Measurements from ENCODE around the gene PATL1. TPM values are rescaled to one million over a fixed set of nuclear protein-coding genes. Genes with fewer than 3 reads are reported as not detected.
"Not testable (repeated sequence)": the region's sequence is repeated elsewhere in the genome, so short reads cannot be mapped to it uniquely, and the experiment has no call there.

PATL1 gene
- total and polyA plus RNA-seq, 9 donors, result 11.1 to 44.2 (median 30.8) TPM

DNA sequence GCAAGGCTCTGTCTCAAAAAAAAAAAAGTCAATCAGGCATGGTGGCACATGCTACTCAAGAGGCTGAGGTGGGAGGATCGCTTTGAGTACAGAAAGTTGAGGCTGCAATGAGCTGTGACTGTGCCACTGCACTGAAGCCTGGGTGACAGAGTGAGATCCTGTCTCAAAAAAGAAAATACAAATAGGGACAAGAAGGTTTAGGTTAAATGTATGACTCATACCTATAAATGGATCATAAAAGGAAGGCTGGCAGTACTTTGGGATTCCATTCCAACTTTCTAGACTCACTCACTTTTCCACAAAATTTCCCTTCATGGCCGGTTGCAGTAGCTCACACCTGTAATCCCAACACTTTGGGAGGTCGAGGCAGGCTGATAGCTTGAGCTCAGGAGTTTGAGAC, 27.7 kb downstream of the PATL1 start:
- Histone ChIP-seq H3K36me3 (no peaks in the 10 kb centered on the region), H3K4me3 (no peak overlapping the region), H3K27ac (no peak overlapping the region), H3K4me1 (ENCODE audit: insufficient read depth) (no peaks in the 10 kb centered on the region), H3K9me3 (no peaks in the 10 kb centered on the region), H3K27me3 (no peaks in the 10 kb centered on the region)
- DNase-seq, result no peak
- intact Hi-C loops (cut with DNase I), result no loop called here
- TF ChIP-seq, protein P1, sequence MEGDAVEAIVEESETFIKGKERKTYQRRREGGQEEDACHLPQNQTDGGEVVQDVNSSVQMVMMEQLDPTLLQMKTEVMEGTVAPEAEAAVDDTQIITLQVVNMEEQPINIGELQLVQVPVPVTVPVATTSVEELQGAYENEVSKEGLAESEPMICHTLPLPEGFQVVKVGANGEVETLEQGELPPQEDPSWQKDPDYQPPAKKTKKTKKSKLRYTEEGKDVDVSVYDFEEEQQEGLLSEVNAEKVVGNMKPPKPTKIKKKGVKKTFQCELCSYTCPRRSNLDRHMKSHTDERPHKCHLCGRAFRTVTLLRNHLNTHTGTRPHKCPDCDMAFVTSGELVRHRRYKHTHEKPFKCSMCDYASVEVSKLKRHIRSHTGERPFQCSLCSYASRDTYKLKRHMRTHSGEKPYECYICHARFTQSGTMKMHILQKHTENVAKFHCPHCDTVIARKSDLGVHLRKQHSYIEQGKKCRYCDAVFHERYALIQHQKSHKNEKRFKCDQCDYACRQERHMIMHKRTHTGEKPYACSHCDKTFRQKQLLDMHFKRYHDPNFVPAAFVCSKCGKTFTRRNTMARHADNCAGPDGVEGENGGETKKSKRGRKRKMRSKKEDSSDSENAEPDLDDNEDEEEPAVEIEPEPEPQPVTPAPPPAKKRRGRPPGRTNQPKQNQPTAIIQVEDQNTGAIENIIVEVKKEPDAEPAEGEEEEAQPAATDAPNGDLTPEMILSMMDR (IDR thresholded peaks at IDR 0.05), result no peak
- TF ChIP-seq POLR2A (IDR thresholded peaks at IDR 0.05) (no peak), EP300 (IDR thresholded peaks at IDR 0.05) (no peak)
- 87 to 96% (median 91%) methylated on average over 3 of the region's 3 CpGs for WGBS, 3 donors

DNA sequence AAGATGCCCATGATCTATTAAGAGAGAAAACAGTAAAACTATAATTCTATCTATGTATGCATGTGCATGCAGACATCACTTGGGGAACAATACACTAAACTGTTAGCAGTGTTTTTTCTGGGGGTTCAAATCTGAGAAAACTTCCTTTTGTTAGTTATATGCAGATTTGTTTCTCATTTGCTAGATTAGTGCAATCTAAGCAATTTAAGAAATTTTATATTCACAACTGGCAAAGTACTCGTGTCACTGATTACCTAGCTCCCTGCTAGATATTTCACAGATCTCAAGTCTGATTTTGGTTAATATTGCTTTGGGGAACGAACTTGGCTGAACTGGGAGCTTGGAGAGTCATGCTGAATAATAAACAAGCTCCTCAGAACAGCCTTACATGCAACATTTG, 38.3 kb downstream of the PATL1 start:
- no peak overlapping the region for H3K4me3 ChIP-seq
- H3K4me1 ChIP-seq (ENCODE audit: insufficient read depth), result no peaks in the 10 kb centered on the region
- DNase-seq, result no peak
- no peak overlapping the region for H3K27ac ChIP-seq
- H3K27me3 ChIP-seq, result no peaks in the 10 kb centered on the region
- WGBS, 3 donors, result 76 to 84% (median 81%) methylated on average over 2 of the region's 2 CpGs
- H3K36me3 ChIP-seq, result no peaks in the 10 kb centered on the region
- no peaks in the 10 kb centered on the region for H3K9me3 ChIP-seq
- no peak for TF ChIP-seq POLR2A (IDR thresholded peaks at IDR 0.05)
- TF ChIP-seq, protein P1 (IDR thresholded peaks at IDR 0.05), result no peak
- TF ChIP-seq EP300 (IDR thresholded peaks at IDR 0.05), result no peak
- intact Hi-C loops (cut with DNase I), result no loop called here

DNA sequence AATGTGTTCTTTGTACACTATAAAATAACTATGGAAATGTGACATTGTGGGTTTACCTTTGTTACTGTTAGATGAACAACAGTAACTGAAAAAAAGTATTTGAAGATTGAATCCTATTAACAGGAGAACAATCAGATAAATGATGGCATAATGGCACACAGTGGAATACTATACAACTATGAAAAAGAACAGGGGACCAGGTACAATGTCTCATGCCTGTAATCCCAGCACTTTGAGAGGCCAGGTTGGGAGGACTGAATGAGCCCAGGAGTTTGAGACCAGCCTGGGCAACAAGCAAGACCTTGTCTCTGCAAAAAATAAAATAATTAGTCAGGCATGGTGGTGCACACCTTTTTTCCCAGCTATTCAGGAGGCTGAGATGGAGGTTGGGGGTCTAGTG, 38.8 kb downstream of the PATL1 start:
- Histone ChIP-seq H3K4me1 (ENCODE audit: insufficient read depth) (no peaks in the 10 kb centered on the region), H3K36me3 (no peaks in the 10 kb centered on the region), H3K27ac (no peak overlapping the region), H3K4me3 (no peak overlapping the region), H3K27me3 (no peaks in the 10 kb centered on the region), H3K9me3 (no peaks in the 10 kb centered on the region)
- no peak for TF ChIP-seq POLR2A (IDR thresholded peaks at IDR 0.05)
- no peak for TF ChIP-seq EP300 (IDR thresholded peaks at IDR 0.05)
- TF ChIP-seq, protein P1 (IDR thresholded peaks at IDR 0.05), result no peak
- no peak for DNase-seq
- intact Hi-C loops (cut with DNase I), result no loop called here

DNA sequence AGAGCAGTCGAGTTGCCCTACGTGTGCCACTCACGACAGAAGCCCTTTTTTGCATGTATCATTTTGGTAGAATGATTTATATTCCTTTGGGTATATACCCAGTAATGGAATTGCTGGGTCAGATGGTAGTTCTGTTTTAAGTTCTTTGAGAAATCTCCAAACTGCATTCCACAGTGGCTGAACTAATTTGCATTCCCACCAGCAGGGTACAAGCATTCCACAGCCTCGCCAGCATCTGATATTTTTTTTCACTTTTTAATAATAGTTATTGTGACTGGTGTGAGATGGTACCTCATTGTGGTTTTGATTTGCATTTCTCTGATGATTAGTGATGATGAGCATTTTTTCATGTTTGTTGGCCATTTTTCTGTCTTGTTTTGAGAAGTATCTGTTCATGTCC, 41.9 kb downstream of the PATL1 start:
- WGBS, 3 donors, result 78 to 82% (median 78%) methylated on average over 4 of the region's 4 CpGs
- H3K4me1 ChIP-seq (ENCODE audit: insufficient read depth); H3K36me3 ChIP-seq; H3K27me3 ChIP-seq; intact Hi-C loops (cut with DNase I); H3K27ac ChIP-seq; H3K9me3 ChIP-seq; H3K4me3 ChIP-seq; DNase-seq: not testable (repeated sequence)

DNA sequence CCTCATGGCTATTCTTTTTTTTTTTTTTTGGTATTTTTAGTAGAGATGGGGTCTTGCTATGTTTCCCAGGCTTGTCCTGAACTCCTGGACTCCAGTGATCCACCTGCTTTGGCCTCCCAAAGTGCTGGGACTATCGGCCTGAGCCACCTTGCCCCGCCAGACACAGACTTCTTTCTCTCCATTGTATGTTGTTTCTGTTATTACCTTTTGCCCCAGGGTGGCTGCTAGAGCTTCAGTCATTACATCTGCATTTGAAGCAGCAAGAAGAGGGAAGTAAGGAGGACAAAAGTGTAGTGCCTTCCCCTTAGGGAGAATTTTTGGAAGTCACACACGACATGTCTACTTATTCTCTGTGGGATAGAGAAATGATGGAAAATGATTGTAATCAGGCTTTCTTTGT, 43.1 kb downstream of the PATL1 start:
- H3K9me3 ChIP-seq, result no peaks in the 10 kb centered on the region
- intact Hi-C loops (cut with DNase I), result no loop called here
- 86 to 94% (median 89%) methylated on average over 3 of the region's 3 CpGs for WGBS, 3 donors
- no peak for DNase-seq
- TF ChIP-seq POLR2A (IDR thresholded peaks at IDR 0.05), result no peak
- TF ChIP-seq EP300 (IDR thresholded peaks at IDR 0.05), result no peak
- TF ChIP-seq, protein P1 (IDR thresholded peaks at IDR 0.05), result no peak
- no peak overlapping the region for H3K27ac ChIP-seq
- H3K27me3 ChIP-seq, result no peaks in the 10 kb centered on the region
- H3K4me1 ChIP-seq (ENCODE audit: insufficient read depth), result no peaks in the 10 kb centered on the region
- no peak overlapping the region for H3K4me3 ChIP-seq
- H3K36me3 ChIP-seq, result no peaks in the 10 kb centered on the region

Data from ovary (tissue), 9 donors.